HG02973 (cell line): ENCODE measurements around the gene PDXDC1.
"Not testable (repeated sequence)": the region's sequence is repeated elsewhere in the genome, so short reads cannot be mapped to it uniquely, and the experiment has no call there.

Experiments used
- ATAC-seq: cut with Tn5 transposase; IDR thresholded peaks from one replicate; pipeline ENCODE4 v1.9.1; 2021; ENCODE audit warnings: moderate library complexity; ENCODE audit not compliant: unreplicated experiment

PDXDC1 gene

DNA sequence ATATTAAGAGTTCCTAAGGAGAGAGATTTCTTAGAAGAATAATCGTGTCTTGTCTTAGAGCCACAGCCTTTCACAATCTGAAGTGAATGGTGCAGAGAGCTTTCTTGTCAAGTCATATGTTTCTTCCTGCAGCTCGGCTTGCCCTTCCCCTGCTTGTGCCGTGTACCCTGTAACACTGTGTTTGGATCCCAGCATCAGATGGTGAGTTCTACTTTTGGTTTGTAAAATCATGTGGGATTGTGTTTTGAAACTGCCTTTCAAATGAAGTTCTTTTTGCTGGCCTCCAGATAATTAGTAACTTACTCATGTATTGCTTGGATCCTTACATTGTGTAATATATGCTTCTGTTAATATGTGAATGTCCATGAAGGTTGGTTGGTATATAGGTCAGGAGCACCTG lies 33.8 kb downstream of the PDXDC1 start:
- ATAC-seq: not testable (repeated sequence)

- ATAC-seq: not testable (repeated sequence)
Observed at GRCh38 chr16:15012941-15013340, 38.1 kb downstream of the PDXDC1 start.

GRCh38 chr16:15015671-15016070 lies 40.8 kb downstream of the PDXDC1 start:
- not testable (repeated sequence) for ATAC-seq

GRCh38 chr16:15016354-15016753 lies 41.5 kb downstream of the PDXDC1 start:
- not testable (repeated sequence) for ATAC-seq

DNA sequence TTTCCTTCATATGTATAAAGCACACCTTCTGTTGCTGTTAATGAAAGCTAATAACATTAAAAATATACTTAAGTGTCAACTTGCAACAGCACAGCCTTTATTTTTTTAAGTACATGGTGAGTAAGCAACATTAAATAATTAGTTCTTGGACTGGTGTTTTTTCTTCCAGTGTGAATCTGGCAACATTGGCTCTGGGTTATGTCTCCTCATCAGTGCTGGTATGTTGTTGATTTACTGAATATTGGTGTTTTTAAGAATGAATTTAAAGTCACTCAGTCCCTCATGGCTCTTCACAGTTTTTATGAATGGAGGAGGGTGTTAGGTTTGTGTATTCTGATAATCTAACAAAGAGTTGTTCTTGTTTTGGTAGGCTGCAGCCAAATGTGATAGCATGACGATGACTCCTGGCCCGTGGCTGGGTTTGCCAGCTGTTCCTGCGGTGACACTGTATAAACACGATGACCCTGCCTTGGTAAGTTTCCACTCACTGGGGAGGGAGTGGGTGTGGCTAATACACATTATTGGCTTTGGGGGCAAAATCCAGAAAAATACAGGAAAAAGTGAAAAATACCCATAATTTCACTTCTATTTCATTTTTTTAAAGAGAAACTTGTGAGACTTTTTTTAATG lies 42.2 kb downstream of the PDXDC1 start:
- not testable (repeated sequence) for ATAC-seq

- ATAC-seq: not testable (repeated sequence)
Observed at GRCh38 chr16:15021429-15021828, 46.6 kb downstream of the PDXDC1 start.

DNA sequence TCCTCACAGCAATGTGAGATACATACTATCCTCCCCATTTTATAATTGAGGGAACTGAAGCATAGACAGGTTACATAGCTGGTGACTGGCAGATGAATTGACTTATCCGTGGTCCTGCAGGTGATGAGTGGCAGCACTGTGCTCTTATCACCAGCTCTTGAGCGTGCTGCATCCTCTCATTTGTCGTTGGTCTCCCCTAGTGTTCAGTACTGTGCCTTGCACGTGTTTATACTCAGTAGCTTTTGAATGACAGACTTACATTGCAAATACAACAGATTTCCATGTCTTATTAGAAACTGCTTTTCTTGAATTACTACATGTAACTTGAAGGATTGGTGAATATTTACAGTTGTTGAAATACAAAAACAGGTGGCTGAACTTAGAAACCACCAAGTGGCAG lies 47.4 kb downstream of the PDXDC1 start:
- ATAC-seq: peak; percentile 53

GRCh38 chr16:15023381-15024077 lies 48.7 kb downstream of the PDXDC1 start:
- not testable (repeated sequence) for ATAC-seq

GRCh38 chr16:15024858-15025199 lies 50.0 kb downstream of the PDXDC1 start:
- ATAC-seq: not testable (repeated sequence)

DNA sequence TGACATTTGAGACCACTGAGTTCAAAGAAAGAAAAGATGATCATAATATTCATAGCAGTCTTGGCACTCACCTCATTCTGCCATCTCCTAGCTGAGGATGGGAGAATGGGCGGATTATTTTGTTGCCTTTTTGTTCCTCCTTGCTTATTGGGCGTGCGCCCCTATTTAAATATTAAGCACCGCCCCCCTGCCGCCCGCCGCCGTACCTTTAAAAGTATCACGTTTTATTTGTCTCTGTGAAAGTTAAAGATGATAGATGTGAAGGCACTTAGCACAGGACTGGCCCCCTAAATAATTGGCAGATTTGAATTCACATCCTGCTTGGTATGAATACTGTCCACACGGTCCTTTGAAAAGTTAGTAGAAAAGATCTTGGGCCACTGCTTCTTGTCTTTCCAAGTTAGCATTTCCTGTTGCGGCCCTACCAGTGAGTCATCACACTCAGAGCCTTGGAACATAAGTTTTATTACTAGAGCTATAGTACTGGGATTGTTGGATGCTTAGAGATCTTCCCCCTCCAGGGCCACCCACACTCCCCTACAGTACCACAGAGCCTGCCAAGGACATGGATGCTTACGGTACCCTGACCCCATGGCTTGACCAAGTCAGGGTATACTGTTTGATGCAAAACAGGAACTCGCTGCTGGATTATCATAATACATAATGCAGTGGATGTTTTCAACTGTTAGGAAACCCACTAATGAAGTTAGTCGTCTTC lies 50.6 kb downstream of the PDXDC1 start:
- ATAC-seq: not testable (repeated sequence)

DNA sequence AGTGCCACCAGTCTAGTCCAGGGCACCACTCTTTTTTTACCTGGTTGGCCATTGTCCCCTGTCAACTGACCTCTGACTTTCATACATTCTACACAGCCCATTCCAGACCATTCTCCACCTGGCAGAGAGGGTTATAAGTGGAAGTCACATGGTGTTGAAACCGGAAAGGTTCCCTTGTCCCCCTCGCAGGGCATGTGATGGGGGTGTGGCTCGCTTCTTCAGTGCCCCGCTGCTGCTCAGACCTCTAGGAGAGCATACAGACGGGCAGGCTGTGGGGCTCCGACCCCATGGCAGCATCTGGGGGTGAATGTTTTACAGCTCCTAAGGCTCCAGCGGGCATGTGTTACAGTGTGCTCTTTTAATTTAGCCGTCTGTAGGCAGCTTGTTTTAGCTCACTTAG lies 52.2 kb downstream of the PDXDC1 start:
- not testable (repeated sequence) for ATAC-seq

GRCh38 chr16:15027503-15028344 lies 52.9 kb downstream of the PDXDC1 start:
- not testable (repeated sequence) for ATAC-seq

- ATAC-seq: not testable (repeated sequence)
Observed at GRCh38 chr16:15028345-15028715, 53.5 kb downstream of the PDXDC1 start.

DNA sequence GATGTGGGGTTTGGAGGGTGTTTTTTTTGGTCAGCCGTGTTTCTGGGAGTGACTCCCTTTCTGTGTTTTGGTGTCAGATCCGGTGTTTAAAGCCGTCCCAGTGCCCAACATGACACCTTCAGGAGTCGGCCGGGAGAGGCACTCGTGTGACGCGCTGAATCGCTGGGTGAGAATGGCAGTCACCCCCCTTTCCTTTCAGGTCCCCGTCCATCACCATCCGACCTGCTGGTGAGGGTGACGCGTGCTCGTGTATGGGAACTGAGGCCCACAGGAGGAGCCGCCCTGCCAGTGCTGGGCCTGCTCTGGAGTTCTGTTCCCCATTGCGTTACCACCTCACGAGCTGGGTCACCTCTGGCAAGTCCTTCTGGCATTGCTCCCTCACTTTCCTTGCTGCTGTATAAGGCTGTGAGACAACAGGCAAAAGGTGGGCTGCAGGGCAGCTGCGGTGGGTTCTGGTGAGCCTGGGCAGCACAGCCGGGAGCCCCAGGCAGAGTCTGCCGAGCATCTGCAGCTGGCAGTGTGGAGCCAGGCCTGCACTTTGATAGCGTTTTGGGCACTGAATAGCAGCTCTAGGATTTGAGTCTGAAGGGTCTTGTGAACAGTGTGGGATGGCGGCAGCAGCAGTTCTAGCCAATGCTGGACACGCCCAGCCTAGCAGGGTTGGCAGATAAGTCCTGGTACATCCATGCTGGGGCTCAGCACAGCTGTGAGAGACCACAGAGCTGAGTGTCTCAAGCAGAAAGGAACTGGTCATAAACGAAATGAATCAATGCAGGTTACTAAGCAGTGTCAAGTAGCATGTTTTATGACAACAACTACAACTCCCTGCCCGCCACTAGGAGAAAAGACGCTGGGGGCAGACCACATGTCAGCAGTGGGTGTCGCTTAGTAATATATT lies 54.2 kb downstream of the PDXDC1 start:
- not testable (repeated sequence) for ATAC-seq

DNA sequence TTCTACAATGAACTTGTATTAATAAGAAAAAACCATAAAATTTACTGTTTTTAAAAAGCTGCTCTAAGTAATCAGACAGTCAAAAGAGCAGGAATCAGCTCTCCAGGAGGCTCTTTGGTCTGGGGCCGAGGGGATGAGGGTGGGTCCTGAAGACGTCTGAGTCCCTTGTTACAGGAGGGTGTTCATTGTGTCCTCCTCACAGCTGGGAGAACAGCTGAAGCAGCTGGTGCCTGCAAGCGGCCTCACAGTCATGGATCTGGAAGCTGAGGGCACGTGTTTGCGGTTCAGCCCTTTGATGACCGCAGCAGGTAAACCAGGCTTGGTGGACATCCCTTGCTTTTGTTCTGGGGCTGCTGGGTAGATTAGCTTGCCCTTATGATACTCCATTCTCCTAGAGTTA lies 54.9 kb downstream of the PDXDC1 start:
- not testable (repeated sequence) for ATAC-seq

GRCh38 chr16:15031179-15031578 lies 56.4 kb downstream of the PDXDC1 start:
- ATAC-seq: no peak

GRCh38 chr16:15031586-15031985 lies 56.8 kb downstream of the PDXDC1 start:
- no peak for ATAC-seq

GRCh38 chr16:15032547-15033308 lies 57.9 kb downstream of the PDXDC1 start:
- ATAC-seq: no peak

DNA sequence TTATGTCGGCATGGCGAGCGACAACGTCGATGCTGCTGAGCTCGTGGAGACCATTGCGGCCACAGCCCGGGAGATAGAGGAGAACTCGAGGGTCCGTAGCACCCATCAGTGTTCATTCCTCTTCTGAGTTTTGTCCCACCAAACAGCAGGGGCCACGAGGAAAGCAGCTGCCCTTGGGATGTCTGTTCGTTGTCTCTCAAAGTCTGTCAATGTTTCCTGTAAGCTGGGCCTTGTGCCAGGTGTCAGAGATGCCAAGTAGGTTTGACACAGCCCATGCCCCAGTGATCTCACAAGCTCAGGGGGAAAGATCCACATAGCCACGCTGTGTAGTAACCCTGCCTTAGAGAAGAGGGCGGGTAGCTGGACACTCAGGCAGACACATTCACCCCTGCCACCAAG lies 58.5 kb downstream of the PDXDC1 start:
- ATAC-seq: no peak
